LNCaP clone FGC (cell line): ENCODE results near the gene LCMT1.

Experiments
- DNase-seq: peaks from one replicate; pipeline ENCODE4 v3.0.0-alpha.2; 2011; ENCODE audit warnings: low read depth
- H3K4me3 ChIP-seq: 2 replicates; pipeline ENCODE4 v1.5.1; 2011; ENCODE audit warnings: mild to moderate bottlenecking, low read depth, low read length, control low read depth
- CTCF ChIP-seq: IDR thresholded peaks from 2 replicates; pipeline ENCODE4 v1.5.1; 2012; ENCODE audit warnings: mild to moderate bottlenecking; ENCODE audit not compliant: control insufficient read depth, insufficient read depth; ENCODE audit errors: extremely low read depth

Gene LCMT1

GRCh38 chr16:25083065-25083464, 28.5 kb upstream of the LCMT1 start:
- DNase-seq, result no peak
- H3K4me3 ChIP-seq, result no peak overlapping the region
- TF ChIP-seq CTCF, result no peak

- TF ChIP-seq CTCF, result no peak
- H3K4me3 ChIP-seq, result no peak overlapping the region
- no peak for DNase-seq
Observed at GRCh38 chr16:25083701-25084100, 27.8 kb upstream of the LCMT1 start.

GRCh38 chr16:25084797-25085196, 26.7 kb upstream of the LCMT1 start:
- TF ChIP-seq CTCF, result no peak
- no peak overlapping the region for H3K4me3 ChIP-seq
- DNase-seq, result peak; percentile 26

- H3K4me3 ChIP-seq, result no peak overlapping the region
- no peak for DNase-seq
- TF ChIP-seq CTCF, result no peak
Observed at GRCh38 chr16:25087761-25088160, 23.8 kb upstream of the LCMT1 start.

- no peak overlapping the region for H3K4me3 ChIP-seq
- no peak for TF ChIP-seq CTCF
- peak; percentile 32 for DNase-seq
Observed at GRCh38 chr16:25089351-25089750, 22.2 kb upstream of the LCMT1 start.

GRCh38 chr16:25092441-25092840, 19.1 kb upstream of the LCMT1 start:
- DNase-seq, result no peak
- TF ChIP-seq CTCF, result no peak
- H3K4me3 ChIP-seq, result no peak overlapping the region

GRCh38 chr16:25093208-25094061, 18.1 kb upstream of the LCMT1 start:
- DNase-seq, result no peak
- H3K4me3 ChIP-seq, result no peak overlapping the region
- no peak for TF ChIP-seq CTCF
